Activated T-cell treated with anti-CD3 and anti-CD28 coated beads, Interleukin-2, amount 50 U/mL, for 48 hours (primary cell): Measurements from ENCODE around the gene SRGAP2B.
"Not testable (repeated sequence)": the region's sequence is repeated elsewhere in the genome, so short reads cannot be mapped to it uniquely, and the experiment has no call there.

ENCODE experiments used
- DNase-seq, 2 experiments: peaks; one replicate each; pipeline ENCODE4 v3.0.0-alpha.2; 2020

SRGAP2B gene

DNA sequence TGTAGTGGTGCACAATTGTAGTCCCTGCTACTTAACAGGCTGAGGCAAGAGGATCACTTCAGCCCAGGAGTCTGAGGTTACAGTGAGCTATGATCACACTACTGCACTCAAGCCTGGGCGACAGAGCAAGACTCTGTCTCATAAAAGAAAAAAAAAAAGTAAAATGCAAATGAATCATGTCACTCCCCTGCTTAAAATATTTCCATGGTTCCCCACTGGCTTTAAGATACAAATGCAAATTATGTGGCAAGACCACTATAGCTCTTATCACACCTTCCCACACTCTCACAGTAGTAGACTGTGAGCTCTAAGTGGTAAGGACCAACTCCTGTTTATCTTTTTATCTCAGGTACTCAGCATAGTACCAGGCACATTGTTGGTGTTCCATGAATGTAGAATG is 53.6 kb downstream of the SRGAP2B start:
- not testable (repeated sequence) for DNase-seq

DNA sequence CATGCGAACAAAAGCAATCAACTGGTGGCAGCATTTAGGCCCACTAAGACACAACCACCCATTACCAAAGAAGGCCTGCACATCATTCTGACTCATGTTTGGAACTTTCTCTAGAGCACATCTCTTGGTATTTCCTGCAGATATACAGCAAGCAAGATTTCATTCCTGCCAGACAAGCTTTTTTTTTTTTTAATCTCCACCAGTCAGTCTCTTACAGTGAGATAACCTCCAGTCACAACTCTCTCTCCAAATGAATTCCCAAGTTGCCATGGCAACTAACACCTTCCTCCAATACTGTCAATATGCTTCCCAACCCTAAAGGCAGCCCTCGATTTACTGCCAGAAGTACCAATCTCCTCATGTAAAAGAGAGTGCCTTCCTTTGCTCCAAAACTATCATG is 59.1 kb downstream of the SRGAP2B start:
- DNase-seq = not testable (repeated sequence)

DNA sequence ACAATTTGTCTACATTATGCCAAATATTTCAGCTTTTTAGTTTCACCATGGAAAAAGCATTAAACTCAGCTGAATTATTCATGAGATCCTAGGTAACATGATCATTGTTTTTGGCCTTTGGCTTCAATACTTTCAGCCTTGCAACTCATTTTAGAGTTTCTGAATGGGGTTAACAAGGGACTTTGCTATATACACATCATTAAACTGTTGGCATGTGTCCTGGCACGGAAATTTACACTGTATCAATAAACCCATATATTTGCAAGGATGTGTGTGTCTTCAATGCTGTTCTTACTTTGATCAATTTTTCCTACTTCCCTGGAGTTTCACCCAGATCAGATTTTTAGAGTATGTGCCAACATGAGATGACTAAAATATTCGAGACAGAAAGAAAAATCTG is 61.6 kb downstream of the SRGAP2B start:
- DNase-seq = not testable (repeated sequence)

- DNase-seq = not testable (repeated sequence)
Measured at GRCh38 chr1:145027251-145027650, 67.9 kb downstream of the SRGAP2B start.

- DNase-seq = not testable (repeated sequence)
Measured at GRCh38 chr1:145025286-145025685, 69.8 kb downstream of the SRGAP2B start.

- not testable (repeated sequence) for DNase-seq
Measured at GRCh38 chr1:145022259-145022658, 72.9 kb downstream of the SRGAP2B start.

- not testable (repeated sequence) for DNase-seq
Measured at GRCh38 chr1:145021749-145022148, 73.4 kb downstream of the SRGAP2B start.

- not testable (repeated sequence) for DNase-seq
Measured at GRCh38 chr1:145019709-145020108, 75.4 kb downstream of the SRGAP2B start.

- DNase-seq = not testable (repeated sequence)
Measured at GRCh38 chr1:145017725-145018124, 77.4 kb downstream of the SRGAP2B start.

DNA sequence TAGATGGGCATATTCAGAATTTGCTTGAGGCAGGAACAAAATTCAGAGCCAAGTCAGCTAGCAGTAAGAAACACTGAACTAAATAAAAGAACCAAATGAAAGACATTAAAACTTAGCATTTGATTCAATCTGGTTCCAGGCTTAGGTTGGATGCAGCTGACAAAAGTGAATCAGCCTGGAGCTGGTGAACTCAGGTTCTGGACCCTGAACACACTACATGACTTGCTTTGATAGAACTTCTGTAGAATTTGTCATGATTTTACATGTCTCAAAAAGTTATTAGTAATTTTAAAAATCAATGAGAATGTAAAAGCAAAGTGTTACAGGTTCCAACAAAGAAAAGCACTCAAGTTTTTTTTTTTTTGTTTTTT is 78.7 kb downstream of the SRGAP2B start:
- not testable (repeated sequence) for DNase-seq

- not testable (repeated sequence) for DNase-seq
Measured at GRCh38 chr1:145015744-145016491, 79.2 kb downstream of the SRGAP2B start.

GRCh38 chr1:145013353-145013752 is 81.8 kb downstream of the SRGAP2B start:
- DNase-seq = not testable (repeated sequence)

DNA sequence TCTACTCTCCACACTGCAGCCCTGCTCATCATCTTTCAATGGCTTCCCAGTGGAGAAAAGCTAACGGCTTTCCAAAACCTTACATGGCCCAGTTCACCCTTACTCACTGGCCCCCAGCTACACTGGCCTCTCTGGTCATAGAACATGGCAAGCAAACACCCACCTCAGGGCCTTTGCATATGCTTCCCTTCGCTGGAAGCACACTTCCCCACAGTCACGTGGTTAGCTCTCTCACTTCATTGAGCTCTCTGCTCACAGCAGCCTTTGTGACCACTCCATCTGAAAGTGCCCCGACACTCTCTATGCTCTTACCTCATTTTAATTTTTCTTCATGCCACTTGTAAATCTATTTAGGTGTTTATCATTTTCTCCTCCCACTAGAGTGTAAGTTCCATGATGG is 83.3 kb downstream of the SRGAP2B start:
- DNase-seq = not testable (repeated sequence)

DNA sequence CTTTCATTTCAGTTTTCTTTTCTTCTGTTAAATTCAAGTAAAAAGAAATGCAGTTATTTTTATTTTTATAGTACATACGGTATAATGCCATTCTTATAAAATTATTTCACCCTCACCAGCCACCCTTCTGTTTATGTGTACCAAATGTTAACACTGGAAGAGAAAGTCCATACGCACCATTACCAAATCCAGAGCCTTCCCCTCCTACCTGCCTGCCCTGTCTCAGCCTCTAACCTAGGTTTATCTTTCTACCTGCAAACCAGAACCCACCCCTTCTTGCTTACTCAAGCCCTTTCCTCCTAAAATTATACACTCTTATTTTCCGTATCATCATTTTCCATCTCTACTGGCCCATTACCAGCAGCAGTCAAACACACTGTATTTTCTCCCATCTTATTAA is 84.5 kb downstream of the SRGAP2B start:
- DNase-seq = not testable (repeated sequence)

DNA sequence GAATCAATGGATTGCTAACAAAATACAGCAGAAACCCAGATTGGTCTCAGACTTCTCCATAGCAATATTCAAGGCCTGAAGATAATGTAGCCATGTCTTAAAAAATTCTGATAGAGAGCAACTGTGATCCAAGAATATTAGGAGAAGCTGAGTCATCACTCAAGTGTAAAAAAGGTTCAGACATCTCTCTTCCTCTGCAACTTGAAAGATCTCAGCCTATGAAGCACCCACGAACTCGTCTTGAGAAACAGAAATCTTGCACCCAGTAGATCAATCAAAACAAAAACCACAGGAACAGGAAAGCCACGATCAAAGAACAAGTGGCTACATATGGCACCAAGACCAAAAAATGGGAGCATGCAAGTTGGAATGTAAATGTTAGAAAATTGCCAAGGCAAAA is 85.2 kb downstream of the SRGAP2B start:
- DNase-seq = not testable (repeated sequence)

DNA sequence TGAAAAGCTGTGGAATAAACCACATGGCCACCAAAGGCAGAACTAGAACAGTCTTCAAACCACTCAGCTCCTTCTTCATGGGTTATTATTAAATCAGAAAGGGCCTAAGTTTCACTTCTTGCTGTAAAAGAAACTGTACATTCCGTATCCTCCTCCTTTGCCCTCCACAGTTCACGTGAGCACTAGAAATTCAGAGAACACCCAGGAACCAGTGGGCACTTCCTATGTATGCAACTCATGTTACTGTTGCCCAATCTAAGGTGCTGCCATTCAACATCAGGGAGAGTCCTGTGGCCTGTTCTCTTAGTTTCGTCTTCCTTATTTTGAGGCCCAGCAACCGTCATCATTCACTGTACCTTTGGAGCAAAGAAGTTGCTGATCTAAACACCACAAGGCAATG is 86.7 kb downstream of the SRGAP2B start:
- DNase-seq = not testable (repeated sequence)

- not testable (repeated sequence) for DNase-seq
Measured at GRCh38 chr1:145005142-145005541, 90.0 kb downstream of the SRGAP2B start.

- DNase-seq = not testable (repeated sequence)
Measured at GRCh38 chr1:145001381-145001780, 93.7 kb downstream of the SRGAP2B start.

GRCh38 chr1:145000743-145001326 is 94.3 kb downstream of the SRGAP2B start:
- not testable (repeated sequence) for DNase-seq

GRCh38 chr1:145000074-145000742 is 94.9 kb downstream of the SRGAP2B start:
- not testable (repeated sequence) for DNase-seq

DNA sequence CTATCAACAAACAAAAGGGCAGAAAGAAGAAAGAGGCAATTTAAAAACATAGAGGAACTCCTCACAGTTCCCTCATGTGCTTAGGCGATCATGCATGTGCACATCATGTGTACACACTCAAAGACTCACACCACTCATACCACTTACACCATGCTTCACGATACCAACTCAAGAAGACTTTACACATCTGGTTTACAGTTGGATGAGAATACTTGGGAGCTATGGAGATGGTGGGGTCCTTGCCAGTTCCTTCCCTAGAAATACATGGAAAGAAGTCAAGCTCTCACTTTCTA is 96.2 kb downstream of the SRGAP2B start:
- not testable (repeated sequence) for DNase-seq

DNA sequence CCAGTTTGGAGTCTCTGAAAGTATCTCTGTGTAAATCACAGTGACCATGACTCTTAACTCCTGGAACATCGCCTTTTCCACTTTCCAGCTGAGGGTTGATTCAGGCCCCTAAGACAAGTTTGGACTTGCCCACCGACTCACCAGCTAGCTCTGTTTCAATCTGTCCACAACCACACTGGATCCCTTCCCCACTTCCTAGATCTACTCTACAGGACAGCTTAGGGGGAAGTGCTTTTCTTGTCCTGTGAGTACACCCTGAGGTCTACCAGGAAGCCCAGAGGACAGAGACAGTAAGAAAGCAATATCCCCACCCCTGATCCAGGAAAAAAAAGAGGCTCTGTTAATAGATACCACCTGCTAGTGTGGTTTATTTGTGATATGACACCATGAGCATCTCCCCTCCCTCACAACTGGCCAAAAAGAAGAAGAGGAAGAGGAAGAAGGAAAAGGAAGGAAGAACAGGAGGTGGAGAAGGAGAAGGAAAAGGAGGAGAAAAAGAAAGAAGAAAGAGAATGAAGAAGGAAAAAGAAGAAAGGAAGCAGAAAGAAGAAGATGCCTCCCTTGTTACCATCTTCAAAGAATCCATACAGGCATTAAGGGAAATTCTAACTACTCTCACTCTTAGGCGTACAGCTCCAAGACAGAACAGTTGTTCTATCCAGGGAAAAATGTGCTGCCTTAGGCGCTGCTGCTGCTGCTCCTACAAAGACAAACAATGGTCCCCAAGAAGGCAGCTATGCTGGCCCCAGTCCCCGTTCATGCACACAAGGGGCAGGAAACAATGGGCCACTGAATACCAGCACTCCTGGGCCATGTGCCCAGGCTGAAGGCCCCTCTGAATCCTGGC is 96.8 kb downstream of the SRGAP2B start:
- DNase-seq = not testable (repeated sequence)

DNA sequence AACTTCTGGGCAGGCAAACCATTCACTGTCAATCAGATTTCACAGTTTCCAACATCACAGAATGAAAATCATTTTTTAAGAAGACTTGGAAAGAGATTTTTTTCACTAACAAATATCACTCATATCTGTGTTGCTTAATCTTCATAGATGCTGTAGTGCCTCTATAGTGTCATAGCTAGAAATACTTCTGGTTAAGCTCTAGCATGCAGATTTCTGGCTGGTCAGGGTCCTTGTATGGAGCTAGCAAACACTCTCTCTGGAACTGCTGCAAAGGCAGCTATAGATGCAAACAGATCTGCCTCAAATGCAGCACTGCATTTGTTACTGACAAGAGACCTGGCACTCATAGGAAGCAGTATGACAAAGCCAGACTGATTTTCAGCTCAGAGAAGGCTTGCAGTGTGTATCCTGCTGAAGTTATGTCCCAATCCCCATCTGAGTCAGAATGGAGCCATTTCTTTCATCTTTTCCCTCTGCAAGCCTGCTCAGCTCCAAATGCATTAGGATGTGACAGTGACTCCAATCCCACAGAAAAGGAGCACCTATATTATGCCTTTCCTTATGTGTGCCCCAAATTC is 99.2 kb downstream of the SRGAP2B start:
- not testable (repeated sequence) for DNase-seq
